GM18508 (cell line): Measurements from ENCODE around the gene AMDHD2.

Experiments used
- ATAC-seq: cut with Tn5 transposase; IDR thresholded peaks from one replicate; pipeline ENCODE4 v1.9.1; 2021; ENCODE audit warnings: moderate number of reproducible peaks; ENCODE audit not compliant: insufficient read depth, unreplicated experiment

Gene AMDHD2

GRCh38 chr16:2514333-2515179 lies 5.6 kb upstream of the AMDHD2 start:
- no peak for ATAC-seq

DNA sequence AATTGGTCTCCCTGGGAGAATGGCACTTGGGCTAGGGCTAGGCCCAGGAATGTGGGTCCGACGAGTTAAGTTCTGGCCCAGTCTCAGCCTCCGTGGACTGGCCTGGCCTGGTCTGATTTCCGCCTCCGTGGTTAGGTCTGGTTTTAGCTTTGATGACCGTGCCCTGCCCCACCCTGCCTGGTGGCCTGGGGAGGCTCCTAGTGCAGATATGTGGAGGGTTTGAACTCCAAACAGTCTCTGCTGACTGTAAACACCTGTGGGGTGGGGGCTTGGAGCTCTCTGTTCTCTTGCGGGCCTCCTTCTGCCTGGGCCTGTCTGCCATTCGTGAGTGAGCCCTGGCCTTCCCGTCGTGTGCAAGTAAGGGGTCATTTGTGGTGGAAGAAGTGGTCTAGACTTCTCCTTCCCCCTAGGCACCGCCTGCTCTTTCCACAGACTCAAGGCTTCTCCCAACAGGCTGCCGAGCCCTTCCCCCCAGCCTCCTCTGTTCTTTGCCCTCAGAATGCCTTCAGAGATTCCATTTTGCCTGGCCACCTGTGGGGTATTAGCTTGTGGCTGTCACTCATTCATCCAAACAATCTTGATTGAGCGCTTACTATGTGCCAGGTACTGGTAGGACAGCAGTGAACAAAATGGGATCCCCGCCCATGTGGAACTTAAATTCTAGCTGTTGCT lies 4.9 kb upstream of the AMDHD2 start:
- ATAC-seq: no peak

GRCh38 chr16:2516391-2517240 lies 3.6 kb upstream of the AMDHD2 start:
- no peak for ATAC-seq

DNA sequence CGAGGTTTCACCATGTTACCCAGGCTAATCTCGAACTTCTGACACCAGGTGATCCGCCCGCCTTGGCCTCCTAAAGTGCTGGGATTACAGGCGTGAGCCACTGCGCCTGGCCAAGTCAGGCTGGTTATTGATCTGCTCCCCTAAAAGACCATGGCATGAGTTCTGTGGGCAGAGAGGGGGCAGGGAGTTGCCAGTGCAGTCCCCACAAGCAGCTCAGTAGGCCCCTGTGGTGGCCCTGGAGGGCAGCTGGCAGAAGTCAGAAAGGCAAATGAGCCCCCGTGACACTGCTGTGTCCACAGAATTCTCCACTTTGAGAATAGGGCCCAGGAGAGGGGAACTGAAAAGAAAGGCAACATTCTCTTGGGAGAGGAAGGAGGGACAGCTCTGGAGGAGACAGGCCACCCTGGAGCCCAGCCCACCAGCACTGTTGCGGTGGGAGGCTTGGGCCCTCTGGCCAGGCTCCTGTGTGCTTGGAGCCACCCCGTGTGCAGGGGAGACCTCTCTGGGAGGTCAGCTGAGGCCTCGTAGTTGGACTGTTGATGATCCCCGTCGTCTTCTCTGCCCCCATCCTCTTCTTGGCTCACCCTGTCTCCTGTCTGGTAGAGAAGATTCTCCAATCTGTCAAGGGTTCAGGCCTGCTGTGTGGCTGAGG lies 2.1 kb upstream of the AMDHD2 start:
- ATAC-seq: no peak

DNA sequence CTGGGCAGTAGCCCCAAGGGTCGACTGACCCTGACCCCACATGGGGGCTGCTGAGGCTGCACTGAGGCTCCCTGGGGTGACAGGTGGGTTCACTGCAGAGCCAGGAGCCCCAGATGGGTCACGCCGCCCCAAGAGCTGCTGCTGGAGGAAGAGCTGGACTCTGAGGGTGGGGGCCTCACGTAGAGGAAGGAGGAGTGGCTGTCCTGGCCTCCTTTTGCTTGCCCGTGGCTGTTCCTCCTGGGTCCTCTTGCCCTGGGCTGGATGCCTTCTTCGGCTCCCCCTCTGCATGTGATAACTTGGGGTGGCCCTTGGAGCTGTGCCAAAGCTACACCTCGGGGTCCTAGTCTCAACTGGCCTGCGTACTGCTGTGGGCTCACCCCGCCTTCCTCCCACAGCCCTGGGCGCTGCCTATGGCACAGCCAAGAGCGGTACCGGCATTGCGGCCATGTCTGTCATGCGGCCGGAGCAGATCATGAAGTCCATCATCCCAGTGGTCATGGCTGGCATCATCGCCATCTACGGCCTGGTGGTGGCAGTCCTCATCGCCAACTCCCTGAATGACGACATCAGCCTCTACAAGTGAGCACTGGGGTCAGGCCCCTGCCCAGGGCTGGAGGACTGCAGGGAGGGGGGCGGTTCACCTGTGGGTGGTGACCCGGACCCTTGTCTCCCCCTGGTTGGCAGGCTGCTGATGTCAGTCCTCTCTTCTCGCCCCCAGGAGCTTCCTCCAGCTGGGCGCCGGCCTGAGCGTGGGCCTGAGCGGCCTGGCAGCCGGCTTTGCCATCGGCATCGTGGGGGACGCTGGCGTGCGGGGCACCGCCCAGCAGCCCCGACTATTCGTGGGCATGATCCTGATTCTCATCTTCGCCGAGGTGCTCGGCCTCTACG lies 1.1 kb upstream of the AMDHD2 start:
- ATAC-seq: no peak

DNA sequence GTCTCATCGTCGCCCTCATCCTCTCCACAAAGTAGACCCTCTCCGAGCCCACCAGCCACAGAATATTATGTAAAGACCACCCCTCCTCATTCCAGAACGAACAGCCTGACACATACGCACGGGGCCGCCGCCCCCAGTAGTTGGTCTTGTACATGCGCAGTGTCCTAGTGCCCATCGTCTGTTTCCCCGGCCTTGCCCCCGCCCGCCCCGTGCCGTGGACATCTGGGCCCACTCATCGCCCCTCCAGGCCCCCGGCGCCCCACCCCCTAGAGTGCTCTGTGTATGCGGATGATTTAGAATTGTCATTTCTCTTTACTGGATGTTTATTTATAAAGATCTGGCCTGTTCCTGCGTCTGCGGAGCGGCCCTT lies 475 bp upstream of the AMDHD2 start:
- no peak for ATAC-seq

DNA sequence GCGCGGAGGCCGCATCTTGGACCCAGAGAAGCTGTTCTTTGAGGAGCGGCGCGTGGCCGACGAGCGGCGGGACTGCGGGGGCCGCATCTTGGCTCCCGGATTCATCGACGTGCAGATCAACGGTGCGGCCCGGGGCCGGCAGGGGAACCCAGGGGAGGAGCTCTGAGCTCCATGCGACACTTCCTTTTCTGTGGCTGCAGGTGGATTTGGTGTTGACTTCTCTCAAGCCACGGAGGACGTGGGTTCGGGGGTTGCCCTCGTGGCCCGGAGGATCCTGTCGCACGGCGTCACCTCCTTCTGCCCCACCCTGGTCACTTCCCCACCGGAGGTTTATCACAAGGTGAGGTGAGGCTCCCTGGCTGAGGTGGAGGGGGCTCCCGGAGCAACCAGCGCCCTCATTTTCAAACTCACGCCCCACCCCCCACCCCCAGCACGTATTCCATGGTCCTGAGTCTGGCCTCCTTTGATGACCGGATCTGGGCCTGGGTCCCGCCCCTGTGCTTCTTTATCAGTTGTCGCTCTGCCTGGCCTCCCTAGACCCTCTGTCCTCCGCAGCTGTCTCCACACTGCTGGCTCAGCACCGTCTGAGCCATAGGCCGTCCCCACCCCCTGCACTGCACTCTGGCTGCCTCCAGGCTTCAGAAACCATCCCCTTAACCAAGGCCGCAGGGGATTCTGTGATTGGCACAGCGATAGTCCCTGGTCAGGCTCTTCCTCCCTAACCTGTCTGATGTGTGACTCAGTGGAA lies 787 bp downstream of the AMDHD2 start:
- ATAC-seq: no peak

GRCh38 chr16:2523801-2524231 lies 3.6 kb downstream of the AMDHD2 start:
- no peak for ATAC-seq

- no peak for ATAC-seq
These were observed 4.3 kb downstream of the AMDHD2 start for GRCh38 chr16:2524339-2524938.

- no peak for ATAC-seq
These were observed 6.0 kb downstream of the AMDHD2 start for GRCh38 chr16:2526135-2526534.

- no peak for ATAC-seq
These were observed 7.1 kb downstream of the AMDHD2 start for GRCh38 chr16:2527071-2527783.

- no peak for ATAC-seq
These were observed 7.6 kb downstream of the AMDHD2 start for GRCh38 chr16:2527784-2528100.

DNA sequence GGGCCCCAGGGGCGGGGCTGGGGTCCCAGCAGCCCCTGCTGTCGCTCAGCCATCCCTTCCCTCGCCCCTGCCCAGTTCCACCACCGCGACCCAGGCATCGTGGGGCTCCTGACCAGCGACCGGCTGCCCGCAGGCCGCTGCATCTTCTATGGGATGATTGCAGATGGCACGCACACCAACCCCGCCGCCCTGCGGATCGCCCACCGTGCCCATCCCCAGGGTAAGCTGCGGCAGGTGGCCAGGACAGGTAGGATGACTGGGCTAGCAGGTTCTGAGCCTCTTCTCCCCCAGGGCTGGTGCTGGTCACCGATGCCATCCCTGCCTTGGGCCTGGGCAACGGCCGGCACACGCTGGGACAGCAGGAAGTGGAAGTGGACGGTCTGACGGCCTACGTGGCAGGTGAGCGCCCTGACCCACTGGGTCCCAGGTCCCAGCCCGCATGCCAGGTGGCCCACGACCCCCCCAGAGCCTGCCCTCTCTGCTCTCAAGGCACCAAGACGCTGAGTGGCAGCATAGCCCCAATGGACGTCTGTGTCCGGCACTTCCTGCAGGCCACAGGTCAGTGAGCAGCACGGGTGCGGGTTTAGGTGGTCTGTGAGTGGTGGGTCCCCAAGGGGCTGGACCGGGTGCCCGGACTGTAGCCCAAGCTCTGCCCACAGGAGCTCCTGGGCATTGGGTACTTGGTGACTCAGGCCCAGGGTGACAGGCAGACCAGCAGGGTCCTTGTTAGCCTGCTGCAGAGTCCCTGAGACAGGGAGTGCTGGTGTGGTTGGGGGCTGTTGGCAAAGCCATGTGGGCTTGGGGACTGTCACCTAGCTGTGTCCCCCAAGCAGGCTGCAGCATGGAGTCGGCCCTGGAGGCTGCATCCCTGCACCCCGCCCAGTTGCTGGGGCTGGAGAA lies 8.2 kb downstream of the AMDHD2 start:
- no peak for ATAC-seq

DNA sequence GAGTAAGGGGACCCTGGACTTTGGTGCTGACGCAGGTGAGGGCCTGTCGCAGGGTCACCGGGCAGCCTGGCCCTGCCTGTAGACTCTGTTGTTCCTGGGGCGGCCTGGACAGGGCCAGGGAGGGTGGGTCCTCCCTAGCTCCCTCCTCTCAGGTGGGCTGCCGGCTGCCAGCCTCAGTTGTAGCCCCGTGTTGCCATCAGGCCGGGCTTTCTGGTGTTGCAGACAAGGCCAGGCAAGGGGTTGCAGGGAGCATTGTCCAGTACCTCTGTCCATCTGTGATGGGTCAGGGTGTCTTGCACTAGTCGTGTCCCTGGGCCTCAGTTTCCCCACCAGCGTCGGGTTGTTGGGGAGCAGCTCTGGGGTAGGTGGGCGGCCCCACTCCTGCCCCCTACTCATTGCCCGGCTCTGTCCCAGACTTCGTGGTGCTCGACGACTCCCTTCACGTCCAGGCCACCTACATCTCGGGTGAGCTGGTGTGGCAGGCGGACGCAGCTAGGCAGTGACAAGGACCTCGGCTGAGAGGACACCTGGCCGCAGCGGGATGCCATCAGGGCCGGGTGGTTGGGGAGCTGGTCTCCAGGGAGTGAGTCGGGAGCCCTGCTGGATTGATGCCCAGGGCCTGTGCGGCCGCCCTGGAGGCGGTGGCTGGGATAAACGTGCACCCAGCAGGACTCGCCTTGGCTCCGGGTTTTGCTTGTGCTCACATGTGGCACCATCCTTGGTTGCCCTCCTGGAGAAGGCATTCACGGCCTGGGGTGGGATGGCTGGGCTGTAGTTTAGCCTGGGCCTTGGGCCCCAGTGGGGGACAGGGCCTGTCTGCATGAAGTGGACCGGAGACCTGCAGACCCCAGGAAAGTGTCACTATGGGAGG lies 9.1 kb downstream of the AMDHD2 start:
- ATAC-seq: no peak

- ATAC-seq: no peak
These were observed 9.9 kb downstream of the AMDHD2 start for GRCh38 chr16:2529961-2530628.
